Astrocyte (in vitro differentiated cells and primary cell): ENCODE results near the gene VAMP8. TPM values are rescaled to one million over a fixed set of nuclear protein-coding genes. Genes with fewer than 3 reads are reported as not detected.

Experiments used
- DNase-seq: peaks from one replicate; pipeline ENCODE4 v3.0.0-alpha.2; 2010; ENCODE audit warnings: low read depth
- FAIRE-seq: peaks from 2 replicates; lab custom pipeline; 2011; peaks lifted over from hg19 to GRCh38; lab: Jason Lieb, UNC
- H2AFZ ChIP-seq: 2 replicates; pipeline ENCODE4 v1.6.0; 2012; ENCODE audit warnings: low read depth, low read length, inconsistent platforms
- H3K27ac ChIP-seq: 2 replicates; pipeline ENCODE4 v1.5.1; 2011; ENCODE audit warnings: low read depth, low read length, inconsistent platforms
- H3K27me3 ChIP-seq: 2 replicates; pipeline ENCODE4 v1.6.0; 2011; ENCODE audit warnings: low read length, inconsistent platforms; ENCODE audit not compliant: insufficient read depth
- H3K36me3 ChIP-seq: 2 replicates; pipeline ENCODE4 v1.5.1; 2011; ENCODE audit warnings: low read length, inconsistent platforms; ENCODE audit not compliant: insufficient read depth
- H3K4me1 ChIP-seq: 2 replicates; pipeline ENCODE4 v1.5.1; 2011; ENCODE audit warnings: low read length, inconsistent platforms; ENCODE audit not compliant: insufficient read depth
- H3K4me2 ChIP-seq: 2 replicates; pipeline ENCODE4 v1.6.0; 2012; ENCODE audit warnings: low read length, inconsistent platforms
- H3K4me3 ChIP-seq: 2 replicates; pipeline ENCODE4 v1.5.1; 2011; ENCODE audit warnings: low read depth, mild to moderate bottlenecking, low read length, inconsistent platforms; ENCODE audit not compliant: insufficient read depth
- H3K79me2 ChIP-seq: 2 replicates; pipeline ENCODE4 v1.6.0; 2012; ENCODE audit warnings: mild to moderate bottlenecking, low read length, inconsistent platforms; ENCODE audit not compliant: insufficient read depth
- H3K9ac ChIP-seq: 2 replicates; pipeline ENCODE4 v1.6.0; 2012; ENCODE audit warnings: mild to moderate bottlenecking, low read length, inconsistent platforms
- H3K9me3 ChIP-seq: 2 replicates; pipeline ENCODE4 v1.5.1; 2012; ENCODE audit warnings: low read depth, mild to moderate bottlenecking, low read length, inconsistent platforms; ENCODE audit not compliant: insufficient read depth
- H4K20me1 ChIP-seq: 2 replicates; pipeline ENCODE4 v1.6.0; 2012; ENCODE audit warnings: low read length, inconsistent platforms; ENCODE audit not compliant: insufficient read depth
- H3K27ac Mint-ChIP-seq: one replicate; pipeline ENCODE4 v1.8.0; 2021; ENCODE audit warnings: mild to moderate bottlenecking, mixed read lengths; ENCODE audit not compliant: unreplicated experiment
- H3K27me3 Mint-ChIP-seq: one replicate; pipeline ENCODE4 v1.8.0; 2021; ENCODE audit warnings: low read depth, mixed read lengths; ENCODE audit not compliant: unreplicated experiment
- H3K36me3 Mint-ChIP-seq: one replicate; pipeline ENCODE4 v1.8.0; 2021; ENCODE audit warnings: low read depth, mixed read lengths; ENCODE audit not compliant: unreplicated experiment
- H3K4me1 Mint-ChIP-seq: one replicate; pipeline ENCODE4 v1.8.0; 2021; ENCODE audit warnings: low read depth, mixed read lengths; ENCODE audit not compliant: unreplicated experiment
- H3K4me3 Mint-ChIP-seq: one replicate; pipeline ENCODE4 v1.8.0; 2021; ENCODE audit warnings: mild to moderate bottlenecking, moderate library complexity, mixed read lengths; ENCODE audit not compliant: unreplicated experiment
- H3K9me3 Mint-ChIP-seq: one replicate; pipeline ENCODE4 v1.8.0; 2021; ENCODE audit warnings: mild to moderate bottlenecking, mixed read lengths; ENCODE audit not compliant: unreplicated experiment
- EZH2 ChIP-seq: IDR thresholded peaks from 2 replicates; pipeline ENCODE4 v1.6.1; 2012; ENCODE audit warnings: mild to moderate bottlenecking, low read length, inconsistent platforms; ENCODE audit not compliant: insufficient read depth
- total RNA-seq: library from RNA; stranded (reverse); gene quantifications from 2 replicates; pipeline ENCODE4 v1.2.1, GENCODE V29; 2021
- TF ChIP-seq, protein P1 (sequence below): IDR thresholded peaks from 2 replicates; pipeline ENCODE4 v1.5.1; 2011; ENCODE audit warnings: low read depth, mild to moderate bottlenecking, inconsistent platforms, low read length, moderate library complexity; ENCODE audit not compliant: insufficient read depth

The VAMP8 gene
- total RNA-seq, 1 donor from 2014 or later = 35.3 TPM

GRCh38 chr2:85528355-85528754 lies 49.0 kb upstream of the VAMP8 start:
- Mint-ChIP-seq H3K27ac (no peak overlapping the region), H3K4me1 (no peaks in the 10 kb centered on the region), H3K36me3 (no peaks in the 10 kb centered on the region), H3K4me3 (no peak overlapping the region), H3K27me3 (peaks cover 10% of the 10 kb centered on the region), H3K9me3 (no peaks in the 10 kb centered on the region)
- no peak for FAIRE-seq
- Histone ChIP-seq H3K27ac (no peak overlapping the region), H3K4me3 (no peak overlapping the region), H3K27me3 (peaks cover 3% of the 10 kb centered on the region), H3K36me3 (no peaks in the 10 kb centered on the region), H3K4me2 (no peak overlapping the region), H3K4me1 (no peaks in the 10 kb centered on the region), H4K20me1 (no peaks in the 10 kb centered on the region), H3K9ac (no peak overlapping the region), H3K79me2 (no peaks in the 10 kb centered on the region), H3K9me3 (no peaks in the 10 kb centered on the region), H2AFZ (no peak overlapping the region)
- DNase-seq = no peak
- TF ChIP-seq EZH2 = no peak
- TF ChIP-seq, protein P1, sequence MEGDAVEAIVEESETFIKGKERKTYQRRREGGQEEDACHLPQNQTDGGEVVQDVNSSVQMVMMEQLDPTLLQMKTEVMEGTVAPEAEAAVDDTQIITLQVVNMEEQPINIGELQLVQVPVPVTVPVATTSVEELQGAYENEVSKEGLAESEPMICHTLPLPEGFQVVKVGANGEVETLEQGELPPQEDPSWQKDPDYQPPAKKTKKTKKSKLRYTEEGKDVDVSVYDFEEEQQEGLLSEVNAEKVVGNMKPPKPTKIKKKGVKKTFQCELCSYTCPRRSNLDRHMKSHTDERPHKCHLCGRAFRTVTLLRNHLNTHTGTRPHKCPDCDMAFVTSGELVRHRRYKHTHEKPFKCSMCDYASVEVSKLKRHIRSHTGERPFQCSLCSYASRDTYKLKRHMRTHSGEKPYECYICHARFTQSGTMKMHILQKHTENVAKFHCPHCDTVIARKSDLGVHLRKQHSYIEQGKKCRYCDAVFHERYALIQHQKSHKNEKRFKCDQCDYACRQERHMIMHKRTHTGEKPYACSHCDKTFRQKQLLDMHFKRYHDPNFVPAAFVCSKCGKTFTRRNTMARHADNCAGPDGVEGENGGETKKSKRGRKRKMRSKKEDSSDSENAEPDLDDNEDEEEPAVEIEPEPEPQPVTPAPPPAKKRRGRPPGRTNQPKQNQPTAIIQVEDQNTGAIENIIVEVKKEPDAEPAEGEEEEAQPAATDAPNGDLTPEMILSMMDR = no peak

- no peaks in the 10 kb centered on the region for H3K9me3 Mint-ChIP-seq
- no peaks in the 10 kb centered on the region for H3K79me2 ChIP-seq
- DNase-seq (no peak), FAIRE-seq (no peak)
- H3K4me3 ChIP-seq = no peak overlapping the region
- H3K27ac Mint-ChIP-seq = no peak overlapping the region
- no peaks in the 10 kb centered on the region for H4K20me1 ChIP-seq
- no peak for TF ChIP-seq EZH2
- TF ChIP-seq, protein P1 = no peak
- no peaks in the 10 kb centered on the region for H3K4me1 ChIP-seq
- no peaks in the 10 kb centered on the region for H3K36me3 Mint-ChIP-seq
- H3K4me3 Mint-ChIP-seq = no peak overlapping the region
- no peak overlapping the region for H3K9ac ChIP-seq
- H3K4me1 Mint-ChIP-seq = no peaks in the 10 kb centered on the region
- peaks cover 10% of the 10 kb centered on the region for H3K27me3 Mint-ChIP-seq
- no peaks in the 10 kb centered on the region for H3K36me3 ChIP-seq
- H3K4me2 ChIP-seq = no peak overlapping the region
- no peak overlapping the region for H3K27ac ChIP-seq
- no peaks in the 10 kb centered on the region for H3K9me3 ChIP-seq
- peaks cover 3% of the 10 kb centered on the region for H3K27me3 ChIP-seq
- H2AFZ ChIP-seq = no peak overlapping the region
These were observed 47.6 kb upstream of the VAMP8 start for GRCh38 chr2:85529809-85530208.

GRCh38 chr2:85531589-85531988 lies 45.8 kb upstream of the VAMP8 start:
- H3K27me3 Mint-ChIP-seq = peaks cover 9% of the 10 kb centered on the region
- no peaks in the 10 kb centered on the region for H3K36me3 Mint-ChIP-seq
- H3K79me2 ChIP-seq = no peaks in the 10 kb centered on the region
- peaks cover 3% of the 10 kb centered on the region for H3K27me3 ChIP-seq
- no peaks in the 10 kb centered on the region for H3K9me3 Mint-ChIP-seq
- H3K27ac ChIP-seq = no peak overlapping the region
- no peak overlapping the region for H3K4me3 Mint-ChIP-seq
- TF ChIP-seq, protein P1 = no peak
- no peak for TF ChIP-seq EZH2
- no peak overlapping the region for H3K9ac ChIP-seq
- FAIRE-seq (no peak), DNase-seq (no peak)
- H3K9me3 ChIP-seq = no peaks in the 10 kb centered on the region
- peaks cover 4% of the 10 kb centered on the region for H3K4me1 Mint-ChIP-seq
- peaks cover 4% of the 10 kb centered on the region for H3K4me1 ChIP-seq
- no peak overlapping the region for H2AFZ ChIP-seq
- H3K36me3 ChIP-seq = no peaks in the 10 kb centered on the region
- H4K20me1 ChIP-seq = no peaks in the 10 kb centered on the region
- no peak overlapping the region for H3K4me2 ChIP-seq
- H3K27ac Mint-ChIP-seq = no peak overlapping the region
- H3K4me3 ChIP-seq = no peak overlapping the region
